Thoracic aorta (tissue), 2 donors: ENCODE measurements around the gene SLC6A11. TPM values are rescaled to one million over a fixed set of nuclear protein-coding genes. Genes with fewer than 3 reads are reported as not detected.

ENCODE experiments used
- ATAC-seq: fragments of 150-250 bp; one replicate; pipeline ENCODE4 v1.8.0; 2017; ENCODE audit warnings: low read depth; ENCODE audit not compliant: insufficient number of reproducible peaks, low FRiP score
- DNase-seq: peaks from one replicate; pipeline ENCODE4 v3.0.0-alpha.2; 2020; ENCODE audit warnings: low spot score
- H3K27ac ChIP-seq, 2 donors: fragments of 200-600 bp; sonication (generic); 1 replicate in 1 of 2; 2 replicates in 1 of 2; pipeline ENCODE4 v1.5.1; 2016; ENCODE audit warnings: mild to moderate bottlenecking in 2 of 2, moderate library complexity in 2 of 2
- H3K27me3 ChIP-seq: fragments of 200-600 bp; sonication (generic); replicated peaks from 2 replicates; pipeline ENCODE4 v1.6.0; 2016; ENCODE audit warnings: mild to moderate bottlenecking; ENCODE audit not compliant: insufficient read depth
- H3K36me3 ChIP-seq: fragments of 200-600 bp; sonication (generic); one replicate; pipeline ENCODE4 v1.5.1; 2016
- H3K4me1 ChIP-seq, 2 donors: fragments of 200-600 bp; sonication (generic); 1 replicate in 1 of 2; 2 replicates in 1 of 2; pipeline versions ENCODE4 v1.5.1 to v1.6.0; 2016; ENCODE audit warnings: low read depth in 2 of 2, mild to moderate bottlenecking in 1 of 2; ENCODE audit not compliant: control insufficient read depth in 1 of 2
- H3K4me3 ChIP-seq: fragments of 200-600 bp; sonication (generic); 2 replicates; pipeline ENCODE4 v1.5.1; 2016; ENCODE audit warnings: mild to moderate bottlenecking
- H3K9me3 ChIP-seq: fragments of 200-600 bp; sonication (generic); 2 replicates; pipeline ENCODE4 v1.5.1; 2016
- total RNA-seq, 2 donors: library from RNA; depleted of rRNA; stranded (reverse); fragments of >200 nt; gene quantifications; one replicate each; pipeline versions ENCODE4 v1.1.0 to v1.2.3, GENCODE V29; 2016
- TF ChIP-seq, protein P1 (sequence below): fragments of 200-600 bp; sonication (generic); IDR thresholded peaks from one replicate; pipeline ENCODE4 v1.5.1; 2019; ENCODE audit warnings: antibody characterized with exemption

The SLC6A11 gene
- total RNA-seq, 2 donors from 2014 or later = not detected

DNA sequence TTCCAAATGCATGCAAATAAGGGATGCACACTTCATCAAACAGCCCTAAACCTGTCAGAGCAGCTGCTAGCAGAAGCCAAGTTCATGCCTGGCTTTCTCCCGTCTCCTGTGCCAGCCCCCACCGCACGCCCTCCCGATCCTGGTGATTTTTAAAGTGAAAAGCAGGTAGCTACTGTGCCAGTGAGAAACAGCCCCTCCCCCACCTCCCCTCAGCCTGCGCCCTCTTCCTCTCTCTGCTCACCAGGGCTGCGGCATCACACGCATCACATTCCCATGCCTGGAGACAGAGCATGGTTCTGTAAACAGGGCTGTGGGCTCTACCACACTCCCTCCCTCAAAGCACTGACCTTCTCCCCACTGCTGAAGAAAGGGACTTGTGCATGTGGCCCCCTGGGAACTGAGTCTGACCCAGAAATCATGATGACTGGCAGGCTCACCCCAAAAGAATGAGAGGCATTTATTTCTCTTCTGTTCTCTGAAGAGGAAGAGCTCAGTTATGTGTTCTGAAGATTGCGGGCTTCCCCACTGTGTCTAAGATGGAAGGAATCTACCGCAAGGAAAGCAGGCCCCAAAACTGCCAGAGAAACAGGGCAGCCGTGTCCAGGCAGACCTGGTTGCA, 162.0 kb downstream of the SLC6A11 start:
- ATAC-seq = no peak
- TF ChIP-seq, protein P1, sequence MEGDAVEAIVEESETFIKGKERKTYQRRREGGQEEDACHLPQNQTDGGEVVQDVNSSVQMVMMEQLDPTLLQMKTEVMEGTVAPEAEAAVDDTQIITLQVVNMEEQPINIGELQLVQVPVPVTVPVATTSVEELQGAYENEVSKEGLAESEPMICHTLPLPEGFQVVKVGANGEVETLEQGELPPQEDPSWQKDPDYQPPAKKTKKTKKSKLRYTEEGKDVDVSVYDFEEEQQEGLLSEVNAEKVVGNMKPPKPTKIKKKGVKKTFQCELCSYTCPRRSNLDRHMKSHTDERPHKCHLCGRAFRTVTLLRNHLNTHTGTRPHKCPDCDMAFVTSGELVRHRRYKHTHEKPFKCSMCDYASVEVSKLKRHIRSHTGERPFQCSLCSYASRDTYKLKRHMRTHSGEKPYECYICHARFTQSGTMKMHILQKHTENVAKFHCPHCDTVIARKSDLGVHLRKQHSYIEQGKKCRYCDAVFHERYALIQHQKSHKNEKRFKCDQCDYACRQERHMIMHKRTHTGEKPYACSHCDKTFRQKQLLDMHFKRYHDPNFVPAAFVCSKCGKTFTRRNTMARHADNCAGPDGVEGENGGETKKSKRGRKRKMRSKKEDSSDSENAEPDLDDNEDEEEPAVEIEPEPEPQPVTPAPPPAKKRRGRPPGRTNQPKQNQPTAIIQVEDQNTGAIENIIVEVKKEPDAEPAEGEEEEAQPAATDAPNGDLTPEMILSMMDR = no peak
- no peak overlapping the region for H3K27ac ChIP-seq

DNA sequence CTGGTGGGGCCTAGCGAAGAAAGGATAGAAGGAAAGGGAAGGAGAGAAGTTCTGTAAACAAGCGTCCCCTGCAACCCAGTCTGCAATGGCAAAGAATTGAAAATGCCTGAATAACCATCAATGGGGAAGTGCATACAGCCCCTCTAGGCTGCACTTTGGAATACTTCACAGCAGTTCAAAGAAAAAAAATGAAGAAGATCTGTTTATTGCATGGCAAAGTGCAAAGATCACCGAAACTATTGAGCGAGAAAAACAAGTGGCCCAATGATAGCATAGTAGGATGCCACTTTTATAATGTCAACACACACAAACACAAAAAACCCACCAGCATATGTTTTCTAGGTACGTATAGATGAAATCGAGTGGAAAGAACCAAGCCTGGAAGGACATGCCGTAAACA, 162.9 kb downstream of the SLC6A11 start:
- Histone ChIP-seq H3K27ac (no peak overlapping the region), H3K36me3 (no peaks in the 10 kb centered on the region), H3K4me3 (no peak overlapping the region), H3K4me1 (peaks cover 6 to 19% of the 10 kb centered on the region in 2 donors), H3K27me3 (no peaks in the 10 kb centered on the region), H3K9me3 (no peaks in the 10 kb centered on the region)
- ATAC-seq (no peak), DNase-seq (no peak)
- TF ChIP-seq, protein P1 = no peak

More for the DNA sequence above, 162.0 kb downstream of the SLC6A11 start:
- Histone ChIP-seq H3K4me1 (peaks cover 5 to 13% of the 10 kb centered on the region in 2 donors), H3K36me3 (no peaks in the 10 kb centered on the region), H3K4me3 (no peak overlapping the region), H3K27me3 (no peaks in the 10 kb centered on the region), H3K9me3 (no peaks in the 10 kb centered on the region)
- no peak for DNase-seq

DNA sequence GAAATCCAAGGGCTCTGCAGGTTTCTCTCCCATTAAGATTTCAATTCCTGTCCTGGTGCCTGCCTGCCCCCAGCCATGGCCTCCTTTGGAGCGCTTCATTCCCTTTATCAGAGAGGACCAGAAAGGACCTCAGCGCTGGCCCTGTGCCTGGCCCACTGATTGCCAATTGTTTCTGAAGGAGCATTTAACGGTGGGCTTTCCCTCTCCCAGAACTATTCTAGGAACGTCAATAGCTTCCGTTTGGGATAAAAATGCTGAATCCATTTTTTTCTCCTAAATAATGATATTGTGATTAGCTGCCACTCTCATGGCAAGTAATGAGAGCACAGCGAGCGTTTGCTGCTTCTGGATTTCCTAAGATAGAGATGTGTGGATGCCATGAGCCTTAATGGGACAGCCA, 164.3 kb downstream of the SLC6A11 start:
- Histone ChIP-seq H3K27ac (no peak overlapping the region), H3K27me3 (no peaks in the 10 kb centered on the region), H3K36me3 (no peaks in the 10 kb centered on the region), H3K4me1 (peaks cover 6 to 19% of the 10 kb centered on the region in 2 donors), H3K9me3 (no peaks in the 10 kb centered on the region), H3K4me3 (no peak overlapping the region)
- TF ChIP-seq, protein P1 = no peak
- ATAC-seq (no peak), DNase-seq (no peak)

DNA sequence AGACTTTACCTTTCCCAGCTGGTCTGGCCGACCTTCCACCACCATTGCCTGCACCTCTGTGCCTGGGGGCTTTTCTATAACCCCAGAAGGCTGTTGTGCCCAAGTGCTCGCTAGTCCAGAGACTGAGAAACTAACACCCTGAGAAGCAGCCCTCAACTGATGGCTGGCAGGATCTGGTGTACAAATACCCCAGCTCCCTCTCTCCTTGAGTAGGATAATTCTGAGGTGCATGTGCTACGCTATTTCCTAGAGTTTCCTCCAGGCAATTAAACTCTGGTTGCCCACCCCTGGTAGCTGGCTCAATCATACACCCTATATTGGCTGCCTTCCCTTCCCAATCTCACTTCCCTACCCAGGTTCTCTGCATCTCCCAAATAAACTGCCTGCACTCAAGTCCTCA, 165.0 kb downstream of the SLC6A11 start:
- no peak for ATAC-seq
- no peaks in the 10 kb centered on the region for H3K36me3 ChIP-seq
- TF ChIP-seq, protein P1 = no peak
- H3K27me3 ChIP-seq = no peaks in the 10 kb centered on the region
- no peak overlapping the region for H3K27ac ChIP-seq
- no peaks in the 10 kb centered on the region for H3K9me3 ChIP-seq
- DNase-seq = no peak
- H3K4me3 ChIP-seq = no peak overlapping the region
- H3K4me1 ChIP-seq = peaks cover 6 to 19% of the 10 kb centered on the region in 2 donors

DNA sequence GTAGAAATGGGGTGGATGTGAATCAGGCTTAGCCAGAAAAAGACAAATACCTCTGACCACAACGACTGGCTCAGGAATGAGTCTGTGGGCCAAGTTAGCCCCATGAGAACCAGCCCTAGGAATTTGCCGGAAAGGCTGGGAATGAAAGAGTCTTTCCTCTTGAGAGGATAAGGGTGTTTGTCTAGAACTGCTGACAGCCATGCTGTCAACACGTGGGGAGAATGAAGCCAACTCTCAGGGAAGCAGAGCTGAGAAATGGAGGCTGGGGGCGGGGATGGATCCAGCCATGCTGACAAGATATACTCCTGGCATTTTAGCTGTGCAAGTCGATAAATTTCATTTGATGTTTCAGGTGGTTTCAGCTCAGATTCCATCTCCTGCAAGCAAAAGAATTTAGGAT, 165.9 kb downstream of the SLC6A11 start:
- no peak overlapping the region for H3K4me3 ChIP-seq
- peaks cover 6 to 19% of the 10 kb centered on the region in 2 donors for H3K4me1 ChIP-seq
- H3K36me3 ChIP-seq = no peaks in the 10 kb centered on the region
- H3K27ac ChIP-seq = no peak overlapping the region
- no peak for DNase-seq
- no peaks in the 10 kb centered on the region for H3K9me3 ChIP-seq
- ATAC-seq = no peak
- TF ChIP-seq, protein P1 = no peak
- no peaks in the 10 kb centered on the region for H3K27me3 ChIP-seq
